Neural cell (in vitro differentiated cells): ENCODE measurements around the gene CLDN22. TPM values are rescaled to one million over a fixed set of nuclear protein-coding genes. Genes with fewer than 3 reads are reported as not detected.

Source experiments
- H2AFZ ChIP-seq: fragments of 200-600, 300-800 bp; sonication (generic), shearing (Covaris generic); 2 replicates; pipeline ENCODE4 v1.6.0; 2014; ENCODE audit warnings: low read depth, mild to moderate bottlenecking, antibody characterized with exemption, low read length, moderate library complexity
- H3F3A ChIP-seq: fragments of 200-600 bp; shearing (Covaris generic); 2 replicates; pipeline ENCODE4 v1.6.1; 2016; ENCODE audit warnings: mild to moderate bottlenecking, moderate library complexity, mixed read lengths, antibody characterized with exemption, low read length; ENCODE audit not compliant: insufficient read depth, poor library complexity, severe bottlenecking
- H3K27ac ChIP-seq: fragments of 200-600, 300-800 bp; sonication (generic), shearing (Covaris generic); 2 replicates; pipeline ENCODE4 v1.5.1; 2014; ENCODE audit warnings: mild to moderate bottlenecking, low read length, moderate library complexity
- H3K27me3 ChIP-seq: fragments of 300-800, 200-600 bp; sonication (generic), shearing (Covaris generic); 2 replicates; pipeline ENCODE4 v1.6.0; 2014; ENCODE audit warnings: mild to moderate bottlenecking, low read depth, low read length, moderate library complexity; ENCODE audit not compliant: insufficient read depth
- H3K36me3 ChIP-seq: fragments of 300-800, 200-600 bp; sonication (generic), shearing (Covaris generic); 2 replicates; pipeline ENCODE4 v1.5.1; 2014; ENCODE audit warnings: mild to moderate bottlenecking, antibody characterized with exemption, low read length, moderate library complexity; ENCODE audit not compliant: insufficient read depth
- H3K4me2 ChIP-seq: fragments of 300-800, 200-600 bp; sonication (generic), shearing (Covaris generic); 2 replicates; pipeline ENCODE4 v1.6.0; 2014; ENCODE audit warnings: mild to moderate bottlenecking, low read length
- H3K4me3 ChIP-seq: fragments of 300-800, 200-600 bp; sonication (generic), shearing (Covaris generic); 2 replicates; pipeline ENCODE4 v1.5.1; 2014; ENCODE audit warnings: mild to moderate bottlenecking, low read length, moderate library complexity
- H3K79me2 ChIP-seq: fragments of 200-600 bp; shearing (Covaris generic); replicated peaks from 2 replicates; pipeline ENCODE4 v1.6.0; 2014; ENCODE audit warnings: mild to moderate bottlenecking, low read length, moderate library complexity; ENCODE audit not compliant: insufficient read depth
- H3K9ac ChIP-seq: fragments of 300-800, 200-600 bp; sonication (generic), shearing (Covaris generic); 2 replicates; pipeline ENCODE4 v1.6.1; 2016; ENCODE audit warnings: mild to moderate bottlenecking, low read length, mixed read lengths
- H3K9me2 ChIP-seq: fragments of 200-600 bp; shearing (Covaris generic); 2 replicates; pipeline ENCODE4 v1.6.1; 2016; ENCODE audit warnings: mild to moderate bottlenecking, low read length, mixed read lengths; ENCODE audit not compliant: insufficient read depth
- H3K9me3 ChIP-seq: fragments of 200-600, 300-800 bp; sonication (generic), shearing (Covaris generic); 2 replicates; pipeline ENCODE4 v1.6.1; 2016; ENCODE audit warnings: mild to moderate bottlenecking, mixed run types, low read length, moderate library complexity, mixed read lengths
- H4K20me1 ChIP-seq: fragments of 200-600 bp; shearing (Covaris generic); 2 replicates; pipeline ENCODE4 v1.6.1; 2016; ENCODE audit warnings: mild to moderate bottlenecking, mixed run types; ENCODE audit not compliant: insufficient read depth
- EP300 ChIP-seq: fragments of 450-650 bp; conservative IDR thresholded peaks from 2 replicates; pipeline ENCODE4 v1.6.1; 2014; ENCODE audit warnings: antibody characterized with exemption, mild to moderate bottlenecking, moderate library complexity; ENCODE audit not compliant: poor library complexity, severe bottlenecking
- EZH2 ChIP-seq: fragments of 200-600, 300-800 bp; shearing (Covaris generic), sonication (generic); IDR thresholded peaks from 2 replicates; pipeline ENCODE4 v1.6.1; 2014; ENCODE audit warnings: antibody characterized with exemption, low read length, borderline replicate concordance, mild to moderate bottlenecking; ENCODE audit not compliant: insufficient read depth, poor library complexity, severe bottlenecking
- MXI1 ChIP-seq: fragments of 450-650 bp; conservative IDR thresholded peaks from 2 replicates; pipeline ENCODE4 v1.6.1; 2014; ENCODE audit warnings: antibody characterized with exemption, mild to moderate bottlenecking; ENCODE audit not compliant: poor library complexity, severe bottlenecking
- POLR2AphosphoS5 ChIP-seq: IDR thresholded peaks from 2 replicates; pipeline ENCODE4 v1.6.1; 2012
- RAD21 ChIP-seq: fragments of 450-650 bp; conservative IDR thresholded peaks from 2 replicates; pipeline ENCODE4 v1.6.1; 2014; ENCODE audit warnings: antibody characterized with exemption, mild to moderate bottlenecking, moderate library complexity
- SMC3 ChIP-seq: fragments of 450-650 bp; conservative IDR thresholded peaks from 2 replicates; pipeline ENCODE4 v1.6.1; 2014; ENCODE audit warnings: antibody characterized with exemption, mild to moderate bottlenecking, moderate library complexity; ENCODE audit not compliant: poor library complexity
- TAF1 ChIP-seq: IDR thresholded peaks from 2 replicates; pipeline ENCODE4 v1.6.1; 2012; ENCODE audit warnings: low read depth
- polyA plus RNA-seq: library from polyadenylated mRNA; depleted of rRNA; stranded (reverse); fragments of >200 nt; gene quantifications from 2 replicates; pipeline ENCODE4 v1.2.3, GENCODE V29; 2014
- TF ChIP-seq, protein P1 (sequence below): IDR thresholded peaks from 2 replicates; pipeline ENCODE4 v1.6.1; 2012; ENCODE audit warnings: borderline replicate concordance
- TF ChIP-seq, protein P2 (sequence below): fragments of 450-650 bp; IDR thresholded peaks from 2 replicates; pipeline ENCODE4 v1.5.1; 2014; ENCODE audit warnings: antibody characterized with exemption, mild to moderate bottlenecking, moderate library complexity; ENCODE audit not compliant: poor library complexity, severe bottlenecking

Gene CLDN22
- polyA plus RNA-seq, 1 donor from 2014 or later = not detected

DNA sequence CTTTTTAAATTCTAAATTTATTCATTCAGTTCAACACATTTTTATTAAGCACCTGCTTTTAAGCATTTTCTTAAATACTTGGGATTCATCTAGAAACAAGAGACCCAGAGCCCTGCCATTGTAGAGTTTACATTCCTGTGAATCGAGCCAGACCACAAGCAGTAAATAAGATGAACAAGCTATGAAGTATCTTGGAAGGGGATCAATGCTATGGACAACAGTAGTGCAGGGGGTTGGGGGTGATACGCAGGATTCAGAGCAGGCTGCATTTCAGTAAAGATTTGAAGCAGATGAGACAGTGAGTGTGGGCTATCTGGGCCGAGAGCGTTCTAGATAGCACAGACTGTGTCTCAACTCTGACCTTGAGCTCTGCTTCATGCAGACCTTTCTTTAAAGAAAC is 35.1 kb downstream of the CLDN22 start:
- H3K36me3 ChIP-seq = no peaks in the 10 kb centered on the region
- no peak for TF ChIP-seq POLR2AphosphoS5
- no peak for TF ChIP-seq SMC3
- TF ChIP-seq MXI1 = no peak
- no peak for TF ChIP-seq EP300
- TF ChIP-seq EZH2 = no peak
- no peak for TF ChIP-seq TAF1
- TF ChIP-seq RAD21 = no peak
- TF ChIP-seq, protein P1, sequence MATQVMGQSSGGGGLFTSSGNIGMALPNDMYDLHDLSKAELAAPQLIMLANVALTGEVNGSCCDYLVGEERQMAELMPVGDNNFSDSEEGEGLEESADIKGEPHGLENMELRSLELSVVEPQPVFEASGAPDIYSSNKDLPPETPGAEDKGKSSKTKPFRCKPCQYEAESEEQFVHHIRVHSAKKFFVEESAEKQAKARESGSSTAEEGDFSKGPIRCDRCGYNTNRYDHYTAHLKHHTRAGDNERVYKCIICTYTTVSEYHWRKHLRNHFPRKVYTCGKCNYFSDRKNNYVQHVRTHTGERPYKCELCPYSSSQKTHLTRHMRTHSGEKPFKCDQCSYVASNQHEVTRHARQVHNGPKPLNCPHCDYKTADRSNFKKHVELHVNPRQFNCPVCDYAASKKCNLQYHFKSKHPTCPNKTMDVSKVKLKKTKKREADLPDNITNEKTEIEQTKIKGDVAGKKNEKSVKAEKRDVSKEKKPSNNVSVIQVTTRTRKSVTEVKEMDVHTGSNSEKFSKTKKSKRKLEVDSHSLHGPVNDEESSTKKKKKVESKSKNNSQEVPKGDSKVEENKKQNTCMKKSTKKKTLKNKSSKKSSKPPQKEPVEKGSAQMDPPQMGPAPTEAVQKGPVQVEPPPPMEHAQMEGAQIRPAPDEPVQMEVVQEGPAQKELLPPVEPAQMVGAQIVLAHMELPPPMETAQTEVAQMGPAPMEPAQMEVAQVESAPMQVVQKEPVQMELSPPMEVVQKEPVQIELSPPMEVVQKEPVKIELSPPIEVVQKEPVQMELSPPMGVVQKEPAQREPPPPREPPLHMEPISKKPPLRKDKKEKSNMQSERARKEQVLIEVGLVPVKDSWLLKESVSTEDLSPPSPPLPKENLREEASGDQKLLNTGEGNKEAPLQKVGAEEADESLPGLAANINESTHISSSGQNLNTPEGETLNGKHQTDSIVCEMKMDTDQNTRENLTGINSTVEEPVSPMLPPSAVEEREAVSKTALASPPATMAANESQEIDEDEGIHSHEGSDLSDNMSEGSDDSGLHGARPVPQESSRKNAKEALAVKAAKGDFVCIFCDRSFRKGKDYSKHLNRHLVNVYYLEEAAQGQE = no peak
- TF ChIP-seq, protein P2, sequence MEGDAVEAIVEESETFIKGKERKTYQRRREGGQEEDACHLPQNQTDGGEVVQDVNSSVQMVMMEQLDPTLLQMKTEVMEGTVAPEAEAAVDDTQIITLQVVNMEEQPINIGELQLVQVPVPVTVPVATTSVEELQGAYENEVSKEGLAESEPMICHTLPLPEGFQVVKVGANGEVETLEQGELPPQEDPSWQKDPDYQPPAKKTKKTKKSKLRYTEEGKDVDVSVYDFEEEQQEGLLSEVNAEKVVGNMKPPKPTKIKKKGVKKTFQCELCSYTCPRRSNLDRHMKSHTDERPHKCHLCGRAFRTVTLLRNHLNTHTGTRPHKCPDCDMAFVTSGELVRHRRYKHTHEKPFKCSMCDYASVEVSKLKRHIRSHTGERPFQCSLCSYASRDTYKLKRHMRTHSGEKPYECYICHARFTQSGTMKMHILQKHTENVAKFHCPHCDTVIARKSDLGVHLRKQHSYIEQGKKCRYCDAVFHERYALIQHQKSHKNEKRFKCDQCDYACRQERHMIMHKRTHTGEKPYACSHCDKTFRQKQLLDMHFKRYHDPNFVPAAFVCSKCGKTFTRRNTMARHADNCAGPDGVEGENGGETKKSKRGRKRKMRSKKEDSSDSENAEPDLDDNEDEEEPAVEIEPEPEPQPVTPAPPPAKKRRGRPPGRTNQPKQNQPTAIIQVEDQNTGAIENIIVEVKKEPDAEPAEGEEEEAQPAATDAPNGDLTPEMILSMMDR = no peak
- no peaks in the 10 kb centered on the region for H3K9me3 ChIP-seq
- no peak overlapping the region for H2AFZ ChIP-seq
- H3K9ac ChIP-seq = no peak overlapping the region
- no peaks in the 10 kb centered on the region for H3K9me2 ChIP-seq
- no peaks in the 10 kb centered on the region for H3K79me2 ChIP-seq
- H3K27ac ChIP-seq = no peak overlapping the region
- no peaks in the 10 kb centered on the region for H3F3A ChIP-seq
- H4K20me1 ChIP-seq = no peaks in the 10 kb centered on the region
- no peak overlapping the region for H3K4me2 ChIP-seq
- no peaks in the 10 kb centered on the region for H3K27me3 ChIP-seq
- H3K4me3 ChIP-seq = no peak overlapping the region

DNA sequence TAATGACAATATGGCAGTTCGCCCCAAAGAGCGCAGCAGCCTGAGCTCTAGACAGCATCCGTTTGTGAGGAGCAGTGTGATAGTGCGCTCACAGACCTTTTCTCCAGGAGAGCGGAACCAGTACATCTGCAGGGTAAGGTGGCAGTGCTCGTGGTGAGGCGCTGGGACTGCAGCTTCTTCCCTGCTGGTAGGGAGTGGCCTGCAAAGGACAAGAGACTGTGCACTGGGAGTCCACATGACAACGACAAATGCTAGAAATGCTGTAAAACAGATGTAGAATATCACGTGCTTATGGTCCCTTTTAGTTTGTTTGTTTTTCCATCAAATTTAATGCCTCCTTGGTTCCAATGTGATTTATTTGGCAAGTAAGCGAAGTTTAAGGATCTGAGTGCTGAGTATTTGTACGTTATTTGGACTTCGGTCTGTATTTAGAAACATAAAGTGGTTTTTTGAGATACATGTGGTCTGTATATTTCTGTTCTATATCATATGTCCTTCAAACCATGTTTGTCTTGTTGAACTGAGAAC is 35.8 kb downstream of the CLDN22 start:
- no peaks in the 10 kb centered on the region for H3F3A ChIP-seq
- H3K9ac ChIP-seq = no peak overlapping the region
- H3K79me2 ChIP-seq = no peaks in the 10 kb centered on the region
- no peaks in the 10 kb centered on the region for H3K36me3 ChIP-seq
- H3K9me3 ChIP-seq = no peaks in the 10 kb centered on the region
- no peaks in the 10 kb centered on the region for H3K27me3 ChIP-seq
- no peak overlapping the region for H3K4me2 ChIP-seq
- no peaks in the 10 kb centered on the region for H3K9me2 ChIP-seq
- no peaks in the 10 kb centered on the region for H4K20me1 ChIP-seq
- H2AFZ ChIP-seq = no peak overlapping the region
- no peak overlapping the region for H3K27ac ChIP-seq
- no peak for TF ChIP-seq EZH2
- TF ChIP-seq EP300 = no peak
- H3K4me3 ChIP-seq = no peak overlapping the region

DNA sequence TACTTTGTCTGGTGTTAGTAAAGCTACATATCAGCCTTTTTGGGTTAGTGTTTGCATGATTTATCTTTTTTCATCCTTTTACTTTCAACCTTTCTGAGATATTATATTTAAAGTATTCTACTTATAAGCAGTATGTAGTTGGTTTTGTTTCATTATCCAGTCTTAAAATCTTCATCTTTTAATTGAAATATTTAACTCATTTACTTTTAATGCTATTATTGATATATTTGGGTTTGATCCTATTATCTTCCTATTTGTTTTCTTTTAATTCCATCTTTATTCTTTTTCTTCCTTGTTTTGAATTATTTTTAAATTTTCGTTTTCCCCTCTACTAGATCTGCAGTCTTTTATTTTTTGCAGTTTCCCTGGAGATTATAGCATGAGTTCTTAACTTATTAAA is 44.0 kb downstream of the CLDN22 start:
- H2AFZ ChIP-seq = no peak overlapping the region
- no peaks in the 10 kb centered on the region for H3K9me3 ChIP-seq
- H3K79me2 ChIP-seq = no peaks in the 10 kb centered on the region
- no peaks in the 10 kb centered on the region for H3F3A ChIP-seq
- no peaks in the 10 kb centered on the region for H4K20me1 ChIP-seq
- no peak overlapping the region for H3K4me2 ChIP-seq
- no peaks in the 10 kb centered on the region for H3K27me3 ChIP-seq
- TF ChIP-seq, protein P2 = no peak
- no peak for TF ChIP-seq POLR2AphosphoS5
- no peak for TF ChIP-seq SMC3
- no peak for TF ChIP-seq RAD21
- TF ChIP-seq, protein P1 = no peak
- no peak for TF ChIP-seq TAF1
- TF ChIP-seq EZH2 = no peak
- TF ChIP-seq EP300 = no peak
- no peak for TF ChIP-seq MXI1
- no peaks in the 10 kb centered on the region for H3K9me2 ChIP-seq
- H3K36me3 ChIP-seq = no peaks in the 10 kb centered on the region
- no peak overlapping the region for H3K9ac ChIP-seq
- no peak overlapping the region for H3K4me3 ChIP-seq
- H3K27ac ChIP-seq = no peak overlapping the region
